ENCODE results near the gene SEC24B. TPM values are rescaled to one million over a fixed set of nuclear protein-coding genes. Genes with fewer than 3 reads are reported as not detected.

Gene SEC24B
- total and polyA plus RNA-seq, 10 of the 15 experiments (the other 5 are each of a cell fraction or from before 2014, with no cell fraction given), result 6.4 to 43.2 (median 16.0) TPM

DNA sequence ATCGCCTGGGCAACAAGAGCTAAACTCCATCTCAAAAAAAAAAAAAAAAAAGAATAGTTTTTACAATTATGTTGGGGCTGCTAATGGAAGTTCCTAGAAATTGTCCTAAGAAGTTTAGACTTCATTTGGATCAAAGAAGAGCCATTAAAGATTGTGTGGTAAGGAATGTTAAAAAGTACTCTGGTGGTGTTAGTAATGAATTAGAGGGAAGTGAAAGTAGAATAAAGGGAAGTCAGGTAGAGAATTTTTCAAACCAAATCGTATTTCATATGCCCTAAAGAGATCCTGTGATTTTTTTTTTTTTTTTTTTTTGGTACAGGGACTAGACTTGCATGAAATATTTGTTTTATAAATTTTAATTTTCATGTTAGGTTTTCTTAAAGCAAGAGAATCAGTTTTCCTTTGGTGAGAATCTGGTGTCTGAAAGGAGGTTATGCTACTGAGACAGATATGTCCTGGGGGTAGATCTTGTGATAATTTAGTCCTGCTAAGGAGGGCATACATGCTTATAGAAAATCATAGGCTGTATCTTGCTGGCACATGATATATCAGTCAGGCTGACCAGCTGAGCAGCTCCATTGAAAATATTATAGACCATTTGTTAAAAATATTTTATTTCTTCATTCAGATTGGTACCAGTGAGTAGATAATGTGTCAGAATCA lies 10.7 kb downstream of the SEC24B start (continued):
- TF ChIP-seq, protein P1, sequence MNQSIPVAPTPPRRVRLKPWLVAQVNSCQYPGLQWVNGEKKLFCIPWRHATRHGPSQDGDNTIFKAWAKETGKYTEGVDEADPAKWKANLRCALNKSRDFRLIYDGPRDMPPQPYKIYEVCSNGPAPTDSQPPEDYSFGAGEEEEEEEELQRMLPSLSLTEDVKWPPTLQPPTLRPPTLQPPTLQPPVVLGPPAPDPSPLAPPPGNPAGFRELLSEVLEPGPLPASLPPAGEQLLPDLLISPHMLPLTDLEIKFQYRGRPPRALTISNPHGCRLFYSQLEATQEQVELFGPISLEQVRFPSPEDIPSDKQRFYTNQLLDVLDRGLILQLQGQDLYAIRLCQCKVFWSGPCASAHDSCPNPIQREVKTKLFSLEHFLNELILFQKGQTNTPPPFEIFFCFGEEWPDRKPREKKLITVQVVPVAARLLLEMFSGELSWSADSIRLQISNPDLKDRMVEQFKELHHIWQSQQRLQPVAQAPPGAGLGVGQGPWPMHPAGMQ (IDR thresholded peaks at IDR 0.05; ENCODE audit: borderline replicate concordance), result no peak
- TF ChIP-seq, protein P2, sequence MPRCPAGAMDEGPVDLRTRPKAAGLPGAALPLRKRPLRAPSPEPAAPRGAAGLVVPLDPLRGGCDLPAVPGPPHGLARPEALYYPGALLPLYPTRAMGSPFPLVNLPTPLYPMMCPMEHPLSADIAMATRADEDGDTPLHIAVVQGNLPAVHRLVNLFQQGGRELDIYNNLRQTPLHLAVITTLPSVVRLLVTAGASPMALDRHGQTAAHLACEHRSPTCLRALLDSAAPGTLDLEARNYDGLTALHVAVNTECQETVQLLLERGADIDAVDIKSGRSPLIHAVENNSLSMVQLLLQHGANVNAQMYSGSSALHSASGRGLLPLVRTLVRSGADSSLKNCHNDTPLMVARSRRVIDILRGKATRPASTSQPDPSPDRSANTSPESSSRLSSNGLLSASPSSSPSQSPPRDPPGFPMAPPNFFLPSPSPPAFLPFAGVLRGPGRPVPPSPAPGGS (IDR thresholded peaks at IDR 0.05; ENCODE audit: borderline replicate concordance, insufficient read depth, low read depth, low read length, poor library complexity, severe bottlenecking), result no peak
- 0 out of 2 replicates have a peak, but pooled peaks have one; percentile 34 for TF ChIP-seq ATF7 (IDR thresholded peaks at IDR 0.05; ENCODE audit: low read depth)

DNA sequence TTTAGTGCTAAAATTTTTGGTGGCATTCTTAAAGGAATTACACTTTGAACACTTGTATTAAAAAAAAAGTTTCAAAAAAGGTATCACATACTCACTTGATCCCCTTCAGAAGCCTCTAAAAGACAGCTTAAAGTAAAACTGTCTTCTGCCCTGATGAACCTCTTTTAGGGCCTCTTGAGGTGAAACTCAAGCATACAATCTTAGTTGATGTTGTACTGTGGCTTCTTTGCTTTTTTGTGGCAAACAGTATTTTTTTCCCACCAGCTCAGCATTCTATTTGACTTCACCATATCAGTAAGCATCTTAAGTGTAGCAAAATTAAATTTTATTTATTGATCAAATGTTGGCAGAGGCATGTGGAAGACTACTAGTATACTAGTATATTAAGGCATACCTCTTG lies 13.7 kb downstream of the SEC24B start:
- ChIA-PET SMC1A (ENCODE audit: uncharacterized antibody, unreplicated experiment) (interaction anchor here (1.1 to 1.9 kb wide), 4 partner anchors 9 to 15 kb away, joined by 3 to 9 read pairs (median 5); partner anchors contain the start of gene SEC24B), RAD21 (ENCODE audit: unreplicated experiment) (no interaction called here), CTCF (interaction anchor here (0.7 kb wide), 1 partner anchor 15 kb away, joined by 4 read pairs; no protein-coding TSS in a partner anchor), POLR2A (interaction anchor here (0.6 kb wide), 1 partner anchor 100 kb away, joined by 4 read pairs; no protein-coding TSS in a partner anchor)
- H3K36me3 ChIP-seq (ENCODE audit: control insufficient read depth in 2 of 2, insufficient read depth in 2 of 2, low read length in 1 of 2), result peaks cover 2 to 7% of the 10 kb centered on the region in 2 experiments
- no TSS peak for BruUV-seq (replicated peaks)
- intact Hi-C loops (cut with micrococcal nuclease; ENCODE audit: unreplicated experiment) (no loop called here), in situ Hi-C loops (cut with MboI) (loop anchor here (25.0 kb wide), 1 partner anchor 740 kb away; the partner anchor contains the start of gene ELOVL6)
- H3K79me2 ChIP-seq (ENCODE audit: control insufficient read depth, insufficient read depth, low read length), result peaks cover 84% of the 10 kb centered on the region
- peaks cover 7% of the 10 kb centered on the region; the same call in 2 of the 3 replicates for H3K9me3 ChIP-seq (replicated peaks; ENCODE audit: control insufficient read depth, insufficient read depth, low read length)
- no peak overlapping the region for H3K4me3 ChIP-seq
- peaks cover 11% of the 10 kb centered on the region for H3K4me1 ChIP-seq (ENCODE audit: control insufficient read depth, insufficient read depth, low read length)
- DNase-seq (ENCODE audit: low read depth, low spot score), result no peak
- H3K27me3 ChIP-seq (replicated peaks in 1 of 2; ENCODE audit: control insufficient read depth in 2 of 2, insufficient read depth in 2 of 2, low read length in 1 of 2), result no peaks in the 10 kb centered on the region
- H3K4me2 ChIP-seq (ENCODE audit: control insufficient read depth, insufficient read depth), result no peak overlapping the region
- no peak overlapping the region for H3K27ac ChIP-seq (ENCODE audit: control insufficient read depth, insufficient read depth)
- FAIRE-seq, result no peak
- ATAC-seq, result no peak
- H4K20me1 ChIP-seq (ENCODE audit: control insufficient read depth, insufficient read depth), result no peaks in the 10 kb centered on the region
- no peak overlapping the region for H2AFZ ChIP-seq (ENCODE audit: control insufficient read depth, low read depth, low read length)
- H3K9ac ChIP-seq (ENCODE audit: control insufficient read depth, insufficient read depth, low read length), result no peak overlapping the region
- no peak for TF ChIP-seq MEF2B (IDR thresholded peaks at IDR 0.05; ENCODE audit: partially characterized antibody, poor library complexity, severe bottlenecking)
- no peak for TF ChIP-seq ZNF24 (IDR thresholded peaks at IDR 0.05)
- no peak for TF ChIP-seq SREBF1 (IDR thresholded peaks at IDR 0.05; ENCODE audit: low read length)
- no peak for TF ChIP-seq SUZ12 (IDR thresholded peaks at IDR 0.05; ENCODE audit: unreplicated experiment)
- TF ChIP-seq, protein P3, sequence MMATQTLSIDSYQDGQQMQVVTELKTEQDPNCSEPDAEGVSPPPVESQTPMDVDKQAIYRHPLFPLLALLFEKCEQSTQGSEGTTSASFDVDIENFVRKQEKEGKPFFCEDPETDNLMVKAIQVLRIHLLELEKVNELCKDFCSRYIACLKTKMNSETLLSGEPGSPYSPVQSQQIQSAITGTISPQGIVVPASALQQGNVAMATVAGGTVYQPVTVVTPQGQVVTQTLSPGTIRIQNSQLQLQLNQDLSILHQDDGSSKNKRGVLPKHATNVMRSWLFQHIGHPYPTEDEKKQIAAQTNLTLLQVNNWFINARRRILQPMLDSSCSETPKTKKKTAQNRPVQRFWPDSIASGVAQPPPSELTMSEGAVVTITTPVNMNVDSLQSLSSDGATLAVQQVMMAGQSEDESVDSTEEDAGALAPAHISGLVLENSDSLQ (IDR thresholded peaks at IDR 0.05), result no peak
- no peak for TF ChIP-seq RB1 (IDR thresholded peaks at IDR 0.05; ENCODE audit: borderline replicate concordance)
- TF ChIP-seq, protein P4, sequence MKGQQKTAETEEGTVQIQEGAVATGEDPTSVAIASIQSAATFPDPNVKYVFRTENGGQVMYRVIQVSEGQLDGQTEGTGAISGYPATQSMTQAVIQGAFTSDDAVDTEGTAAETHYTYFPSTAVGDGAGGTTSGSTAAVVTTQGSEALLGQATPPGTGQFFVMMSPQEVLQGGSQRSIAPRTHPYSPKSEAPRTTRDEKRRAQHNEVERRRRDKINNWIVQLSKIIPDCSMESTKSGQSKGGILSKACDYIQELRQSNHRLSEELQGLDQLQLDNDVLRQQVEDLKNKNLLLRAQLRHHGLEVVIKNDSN (IDR thresholded peaks at IDR 0.05; ENCODE audit: borderline replicate concordance, extremely low read length, insufficient read depth, low read depth, low read length), result no peak
- TF ChIP-seq CREM (IDR thresholded peaks at IDR 0.05; ENCODE audit: low read depth), result no peak
- TF ChIP-seq, protein P5, sequence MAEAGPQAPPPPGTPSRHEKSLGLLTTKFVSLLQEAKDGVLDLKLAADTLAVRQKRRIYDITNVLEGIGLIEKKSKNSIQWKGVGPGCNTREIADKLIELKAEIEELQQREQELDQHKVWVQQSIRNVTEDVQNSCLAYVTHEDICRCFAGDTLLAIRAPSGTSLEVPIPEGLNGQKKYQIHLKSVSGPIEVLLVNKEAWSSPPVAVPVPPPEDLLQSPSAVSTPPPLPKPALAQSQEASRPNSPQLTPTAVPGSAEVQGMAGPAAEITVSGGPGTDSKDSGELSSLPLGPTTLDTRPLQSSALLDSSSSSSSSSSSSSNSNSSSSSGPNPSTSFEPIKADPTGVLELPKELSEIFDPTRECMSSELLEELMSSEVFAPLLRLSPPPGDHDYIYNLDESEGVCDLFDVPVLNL (IDR thresholded peaks at IDR 0.05; ENCODE audit: low read depth, low read length), result no peak
- no peak for TF ChIP-seq RUNX3 (IDR thresholded peaks at IDR 0.05; ENCODE audit: low read length)
- TF ChIP-seq CEBPB (IDR thresholded peaks at IDR 0.05; ENCODE audit: borderline replicate concordance in 1 of 2, low read depth in 2 of 2, low read length in 2 of 2), result no peak
